Measurements from ENCODE around the gene RAD51AP1.

The RAD51AP1 gene

DNA sequence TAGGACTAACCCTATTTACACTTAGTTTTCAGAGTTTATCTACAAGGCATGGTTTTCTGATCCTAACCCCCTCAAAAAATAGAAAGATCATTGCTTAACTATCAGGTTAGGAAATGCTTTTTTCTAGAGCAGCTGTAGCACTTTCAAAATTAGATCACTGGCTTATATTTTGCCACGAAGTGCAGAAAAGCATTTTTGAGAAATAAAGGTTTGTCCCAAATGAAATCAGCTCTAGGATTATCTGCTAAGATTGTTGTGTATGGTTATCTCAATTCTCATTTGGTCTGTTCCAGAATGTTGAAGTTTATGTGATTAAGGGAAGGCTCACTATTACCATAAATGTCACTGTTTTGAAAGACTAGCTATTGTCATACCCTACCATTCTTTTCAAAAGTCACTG, 13.5 kb downstream of the RAD51AP1 start:
- DNase-seq, result no peak

DNA sequence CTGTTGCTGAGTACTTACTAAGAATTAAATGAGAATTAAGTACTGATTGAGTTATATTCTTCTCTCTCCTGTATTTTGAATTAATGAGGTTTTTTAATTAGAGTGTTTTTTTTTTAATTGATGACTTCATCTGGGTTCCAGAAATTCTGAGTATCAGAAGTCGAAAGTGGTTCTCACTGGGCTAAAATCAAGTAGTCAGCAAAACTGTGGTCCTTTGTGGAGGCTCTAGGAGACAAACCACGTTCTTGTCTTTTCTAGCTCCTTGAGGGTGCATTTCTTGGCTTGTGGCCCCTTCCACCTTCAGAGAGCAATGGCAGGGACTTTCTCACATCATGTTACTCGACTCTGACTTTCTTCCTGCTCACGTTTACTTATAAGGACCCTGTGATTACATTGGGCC, 15.3 kb downstream of the RAD51AP1 start:
- DNase-seq, result no peak

GRCh38 chr12:4555804-4556203, 17.1 kb downstream of the RAD51AP1 start:
- no peak for DNase-seq

DNA sequence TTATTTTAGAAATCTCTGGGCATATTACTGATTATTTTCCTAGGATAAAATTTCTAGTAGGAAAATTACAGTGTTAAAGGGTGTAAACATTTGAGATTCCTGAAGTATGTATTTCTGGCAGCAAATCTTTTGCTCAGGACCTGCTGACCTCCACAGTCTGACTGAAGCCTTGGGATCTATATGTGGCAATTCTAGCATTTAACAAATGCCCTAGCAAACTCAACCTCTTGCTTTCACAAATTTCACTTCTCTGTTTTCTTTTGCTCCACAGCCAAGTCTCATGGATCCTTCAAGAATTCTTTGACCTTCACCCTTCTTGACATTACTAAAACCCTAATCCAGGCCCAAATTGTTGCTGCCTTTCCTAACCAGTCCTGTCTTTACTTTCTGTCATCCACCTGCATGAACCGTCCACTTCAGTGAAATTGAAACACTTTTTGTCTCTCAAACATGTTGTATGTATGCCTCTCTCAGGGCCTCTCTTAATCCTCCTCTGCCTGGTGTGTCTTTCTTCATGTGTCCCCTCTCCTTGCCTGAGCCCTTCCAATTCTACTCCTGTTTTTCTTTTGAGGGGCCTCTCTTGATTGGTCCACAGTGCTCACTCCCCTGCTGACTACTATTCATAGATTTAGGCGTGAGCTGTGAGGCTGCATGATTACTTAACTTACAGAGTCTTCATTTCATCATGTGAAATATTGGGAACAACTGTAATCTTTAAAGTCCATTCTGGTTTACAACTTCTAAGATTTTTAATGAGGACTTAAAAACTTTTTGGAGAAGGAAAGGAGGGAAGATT, 18.2 kb downstream of the RAD51AP1 start:
- no peak for DNase-seq

DNA sequence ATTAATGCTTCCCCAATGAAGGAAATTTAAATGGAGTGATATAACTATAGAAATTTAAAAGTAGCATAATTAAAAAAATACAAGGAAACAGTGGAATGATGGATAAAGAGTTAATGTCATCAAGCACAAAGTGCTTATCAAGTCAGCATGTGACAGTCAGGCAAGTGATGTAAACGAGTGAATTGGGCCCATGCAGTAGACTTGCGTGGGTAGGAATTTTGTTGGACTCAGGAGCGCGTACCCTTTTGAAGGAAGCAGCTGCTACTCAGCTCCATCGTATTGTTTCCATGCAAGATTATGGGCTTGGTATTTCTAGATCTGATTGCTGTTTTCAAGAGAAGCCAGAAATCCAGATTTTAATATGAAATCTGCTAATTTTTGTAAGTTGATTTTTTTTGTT, 18.9 kb downstream of the RAD51AP1 start:
- no peak for DNase-seq

- DNase-seq, result no peak
These were observed 19.5 kb downstream of the RAD51AP1 start for GRCh38 chr12:4558171-4558570.

GRCh38 chr12:4562034-4562657, 23.5 kb downstream of the RAD51AP1 start, which contains the start of gene DYRK4:
Gene DYRK4 (plus strand): TSS chr12:4562208. CDS start chr12:4562246, 38 bp downstream.
- no peak for DNase-seq

GRCh38 chr12:4563336-4563735, 24.6 kb downstream of the RAD51AP1 start:
- DNase-seq, result no peak

- DNase-seq, result no peak
These were observed 26.1 kb downstream of the RAD51AP1 start for GRCh38 chr12:4564818-4565217.

DNA sequence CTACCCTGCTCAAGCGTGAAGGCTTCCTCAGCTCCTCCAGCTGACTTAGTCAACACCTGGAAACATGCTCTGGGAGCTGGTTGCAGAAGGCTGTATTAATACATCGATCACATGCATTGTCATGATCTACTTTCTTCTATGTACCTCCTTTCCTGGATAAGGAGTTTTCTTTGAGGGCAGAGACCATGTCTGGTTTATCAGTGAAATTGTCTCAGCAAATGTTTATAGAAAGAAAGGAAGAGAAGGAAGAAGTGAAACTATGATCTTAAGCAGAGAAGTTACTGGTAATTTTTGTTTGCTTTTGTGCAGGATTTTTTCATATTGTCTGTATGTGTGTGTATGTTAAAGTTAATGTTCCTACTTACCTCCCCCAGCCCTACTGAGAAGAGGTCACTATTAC, 27.8 kb downstream of the RAD51AP1 start:
- no peak for DNase-seq

DNA sequence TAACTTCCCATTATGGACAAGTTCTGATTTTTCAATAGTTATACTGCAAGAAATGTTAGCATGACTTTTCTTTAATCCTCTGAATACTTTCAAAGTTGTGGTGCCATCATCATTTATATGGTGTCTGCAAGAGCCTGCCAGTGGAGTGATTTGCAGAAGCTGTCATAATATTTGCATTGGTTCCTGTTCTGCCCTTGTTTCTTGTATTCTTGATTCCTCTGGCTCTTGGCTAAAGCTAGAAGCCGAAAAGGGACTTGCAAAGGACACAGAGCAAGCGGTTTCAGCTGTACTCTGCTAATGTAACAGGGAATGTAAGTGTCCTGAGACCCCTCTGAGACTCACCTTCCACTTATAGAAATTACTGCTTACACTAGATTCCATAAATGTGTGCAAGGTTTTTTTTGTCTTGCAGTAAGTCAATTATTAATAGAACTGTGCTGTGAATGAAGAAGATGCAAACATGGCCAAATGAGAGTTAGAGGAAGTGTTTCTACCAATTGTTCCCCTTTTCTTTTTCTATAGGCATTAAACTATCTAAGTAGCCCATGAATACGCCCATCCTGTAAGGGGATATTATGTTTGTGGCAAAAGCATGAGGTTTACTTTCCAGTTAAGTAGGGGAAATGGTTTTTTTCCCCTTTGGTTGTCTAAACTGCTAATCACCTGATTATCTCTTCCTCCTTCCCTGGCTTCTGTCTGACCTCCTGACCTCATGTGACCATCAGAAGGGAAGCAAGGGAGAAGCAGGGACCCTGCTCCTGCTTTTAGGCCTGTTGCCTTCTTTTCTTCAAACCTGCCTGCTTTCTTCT, 28.6 kb downstream of the RAD51AP1 start:
- DNase-seq, result no peak

DNA sequence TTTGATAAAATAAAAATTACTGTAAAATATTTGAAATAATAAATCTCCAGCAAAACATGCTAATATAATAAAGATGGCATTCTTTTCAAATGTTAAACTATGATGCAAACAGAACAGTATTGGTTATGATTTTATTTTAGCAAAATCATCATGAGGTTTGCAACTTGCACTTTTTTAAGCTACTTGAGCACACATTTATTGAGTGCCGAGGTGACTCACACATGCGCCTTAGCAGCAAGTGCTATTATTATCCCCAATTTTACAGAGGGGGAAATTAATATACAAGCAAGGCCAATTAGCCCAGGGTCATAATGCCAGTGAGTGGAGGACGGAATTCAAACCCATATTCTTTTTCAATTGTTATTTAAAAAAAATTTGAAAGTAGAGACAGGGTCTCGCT, 30.6 kb downstream of the RAD51AP1 start:
- no peak for DNase-seq

GRCh38 chr12:4572680-4573079, 34.0 kb downstream of the RAD51AP1 start:
- no peak for DNase-seq

GRCh38 chr12:4579305-4580102, 40.8 kb downstream of the RAD51AP1 start:
- peak; percentile 15 for DNase-seq

GRCh38 chr12:4580281-4580688, 41.6 kb downstream of the RAD51AP1 start:
- DNase-seq, result no peak

- DNase-seq, result no peak
These were observed 45.6 kb downstream of the RAD51AP1 start for GRCh38 chr12:4584281-4584680.

- DNase-seq, result no peak
These were observed 46.2 kb downstream of the RAD51AP1 start for GRCh38 chr12:4584896-4585295.

- DNase-seq, result no peak
These were observed 47.8 kb downstream of the RAD51AP1 start for GRCh38 chr12:4586500-4586899.

DNA sequence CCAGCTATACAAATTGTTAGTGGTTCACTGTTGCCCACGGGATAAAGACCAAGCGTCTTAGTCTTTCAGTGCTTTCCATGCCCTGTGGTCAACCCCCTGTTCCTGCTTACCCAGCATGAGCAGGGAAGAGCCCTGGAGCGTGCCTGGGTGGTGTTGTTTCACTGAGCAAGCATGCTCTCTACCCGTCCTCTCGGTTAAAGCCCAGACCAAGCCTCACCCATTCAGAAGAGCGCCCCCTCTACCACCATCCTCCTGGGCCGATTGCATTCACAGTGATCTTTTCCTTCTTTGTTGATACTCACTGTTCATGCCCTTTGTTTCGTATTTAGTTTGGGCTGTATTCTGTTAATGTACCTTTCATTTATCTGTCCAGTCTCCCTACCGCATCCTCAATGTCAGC, 48.4 kb downstream of the RAD51AP1 start:
- no peak for DNase-seq

GRCh38 chr12:4588916-4589315, 50.2 kb downstream of the RAD51AP1 start:
- DNase-seq, result no peak

DNA sequence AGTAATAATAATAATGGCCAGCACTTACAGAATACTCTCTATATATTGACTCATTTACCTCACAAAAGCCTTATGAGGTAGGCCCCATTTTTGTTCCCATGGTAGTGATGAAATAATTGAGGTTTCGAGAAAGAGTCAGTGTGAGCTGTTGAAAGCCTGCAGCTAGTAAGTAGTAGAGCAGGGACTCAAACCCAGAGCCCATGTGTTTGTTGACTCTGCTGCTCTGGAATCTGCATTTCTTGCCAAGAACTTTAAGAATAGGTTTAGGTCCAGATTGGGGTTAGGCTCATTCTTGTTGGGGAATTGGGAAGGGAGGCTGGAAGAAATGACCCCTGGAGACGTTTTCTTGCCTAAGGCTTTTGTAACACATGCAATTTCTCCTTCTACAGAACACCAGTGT, 51.3 kb downstream of the RAD51AP1 start:
- no peak for DNase-seq

DNA sequence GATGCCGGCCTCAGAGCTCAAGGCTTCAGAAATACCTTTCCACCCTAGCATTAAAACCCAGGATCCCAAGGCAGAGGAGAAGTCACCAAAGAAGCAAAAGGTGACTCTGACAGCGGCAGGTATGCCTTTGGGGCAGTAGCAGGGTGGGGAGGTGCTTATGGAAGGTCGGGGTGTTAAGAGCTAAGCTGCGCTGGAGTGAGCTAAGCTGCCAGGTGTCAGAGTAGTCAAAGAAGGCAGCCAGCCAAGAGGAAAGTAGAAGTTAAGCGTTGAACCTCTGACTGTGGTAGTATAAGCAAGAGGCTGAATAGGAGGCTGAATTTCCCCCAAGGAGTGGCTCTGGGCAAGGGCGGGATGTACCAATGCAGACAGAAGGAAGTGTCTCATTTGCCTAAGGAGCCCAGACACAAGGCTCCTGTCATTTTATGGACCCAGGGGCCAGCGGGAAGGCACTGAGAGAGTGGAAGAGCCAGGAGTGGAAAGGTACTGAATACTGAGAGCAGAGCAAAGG, 52.5 kb downstream of the RAD51AP1 start:
- DNase-seq, result no peak

GRCh38 chr12:4595881-4596280, 57.2 kb downstream of the RAD51AP1 start:
- no peak for DNase-seq
